HG03108 (cell line): ENCODE data around the gene RPP30.
A peak's percentile ranks its signal among the peaks of the same experiment; 100 is the strongest.
"Not testable (repeated sequence)": the region's sequence is repeated elsewhere in the genome, so short reads cannot be mapped to it uniquely, and the experiment has no call there.

ENCODE experiments used
- ATAC-seq: cut with Tn5 transposase; IDR thresholded peaks from one replicate; pipeline ENCODE4 v1.9.1; 2021; ENCODE audit warnings: moderate library complexity; ENCODE audit not compliant: unreplicated experiment

Gene RPP30

DNA sequence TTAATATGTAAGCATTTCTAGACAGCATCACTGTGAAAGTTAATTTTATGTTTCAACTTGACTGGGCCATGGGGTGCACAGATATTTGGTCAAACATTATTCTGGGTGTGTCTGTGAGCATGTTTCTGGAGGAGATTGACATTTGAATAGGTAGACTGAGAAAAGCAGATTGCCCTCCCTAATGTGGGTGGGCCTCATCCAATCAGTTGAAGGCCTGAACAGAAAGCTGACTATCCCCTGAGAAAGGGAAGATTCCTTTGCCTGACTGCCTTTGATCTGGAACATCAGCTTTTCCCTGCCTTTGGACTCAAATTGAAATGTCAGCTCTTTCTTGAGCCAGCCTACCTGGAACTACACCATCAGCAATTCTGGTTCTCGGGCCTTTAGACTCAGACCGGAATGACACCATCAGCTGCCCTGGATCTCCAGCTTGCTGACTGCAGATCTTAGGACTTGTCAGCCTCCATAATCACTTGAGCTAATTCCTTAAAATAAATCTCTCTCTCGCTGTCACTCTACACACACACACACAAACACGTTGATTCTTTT is 5.7 kb upstream of the RPP30 start:
- ATAC-seq, result no peak

DNA sequence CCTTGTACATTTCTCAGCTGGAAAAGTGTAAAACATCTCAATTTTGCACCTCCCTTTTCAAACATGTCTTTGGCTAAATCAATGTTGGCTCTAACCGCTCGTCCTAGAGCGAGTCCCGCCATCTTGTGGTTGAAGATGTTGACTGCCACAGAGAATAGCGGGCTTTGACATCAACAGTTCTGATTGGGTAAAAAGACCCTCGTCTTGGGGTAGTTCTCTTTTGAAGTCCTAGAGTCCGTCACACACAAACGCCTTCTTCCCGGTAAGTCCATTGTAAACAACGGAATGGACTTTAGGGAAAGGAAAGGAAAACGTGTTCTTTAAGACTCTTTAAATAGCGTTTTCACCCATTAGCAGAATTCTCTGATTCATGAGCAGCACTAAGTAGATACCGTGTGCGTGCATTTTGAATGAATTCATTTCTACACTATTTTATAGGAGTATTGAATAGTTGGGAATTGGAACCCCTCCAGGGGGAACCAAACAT is 452 bp upstream of the RPP30 start:
- peak; percentile 42 for ATAC-seq

DNA sequence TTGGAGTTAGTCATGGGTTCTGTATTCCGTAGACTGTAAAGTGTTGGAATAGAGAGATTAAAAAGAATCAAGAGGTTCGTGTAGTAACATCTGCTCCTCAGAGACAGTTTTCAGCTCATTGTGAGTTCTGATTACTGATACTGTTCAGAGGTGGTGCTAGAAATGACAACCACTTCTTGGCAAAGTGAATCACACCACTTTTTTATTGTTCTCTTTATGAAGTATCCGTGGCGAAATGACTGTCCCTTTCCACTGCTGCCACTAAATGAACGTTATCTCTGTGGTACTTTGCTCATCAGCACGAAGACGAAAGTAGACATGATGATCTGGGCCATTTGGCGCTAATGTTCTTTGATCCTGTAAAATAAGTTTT is 860 bp downstream of the RPP30 start:
- no peak for ATAC-seq

DNA sequence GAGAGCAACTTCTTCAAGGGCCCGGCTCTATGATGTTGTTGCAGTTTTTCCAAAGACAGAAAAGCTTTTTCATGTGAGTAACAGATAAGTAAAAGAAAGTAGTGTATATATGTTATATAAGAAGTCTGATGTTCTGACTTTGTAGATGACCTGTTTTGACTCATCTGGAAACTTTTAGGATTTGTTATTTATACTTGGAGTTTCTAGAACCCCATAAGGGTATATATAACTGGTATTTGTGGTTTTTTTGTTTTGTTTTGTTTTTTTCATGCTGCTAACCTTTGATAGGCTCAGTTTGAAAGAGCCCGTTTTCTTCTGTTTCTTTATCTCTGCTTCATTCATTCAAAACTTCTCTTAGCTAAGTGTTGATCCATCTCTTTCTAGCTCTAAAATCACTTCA is 7.3 kb downstream of the RPP30 start:
- no peak for ATAC-seq

DNA sequence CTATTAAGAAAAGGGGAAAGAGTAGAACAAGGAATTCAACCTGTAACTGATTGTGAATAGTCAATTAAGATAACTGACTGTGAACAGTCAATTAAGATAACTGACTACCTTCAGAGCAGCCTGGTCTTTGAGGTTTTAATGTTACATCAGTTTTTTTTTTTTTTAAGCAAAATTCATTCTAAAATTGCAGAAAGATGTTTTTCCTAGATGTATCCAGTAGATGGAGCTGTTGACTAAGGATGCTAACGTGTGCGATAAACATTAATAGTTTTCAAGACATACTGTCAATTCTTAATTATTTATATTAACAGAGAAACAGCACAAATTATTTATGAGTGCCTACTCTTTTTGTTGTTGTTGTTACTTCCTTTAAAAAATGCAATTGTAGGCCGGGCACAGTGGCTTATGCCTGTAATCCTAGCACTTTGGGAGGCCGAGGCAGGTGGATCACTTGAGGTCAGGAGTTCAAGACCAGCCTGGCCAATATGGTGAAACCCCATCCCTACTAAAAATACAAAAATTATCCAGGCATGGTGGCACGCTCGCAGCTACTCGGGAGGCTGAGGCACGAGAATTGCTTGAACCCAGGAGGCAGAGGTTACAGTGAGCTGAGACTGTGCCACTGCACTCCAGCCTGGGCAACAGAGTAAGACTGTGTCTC is 8.4 kb downstream of the RPP30 start:
- not testable (repeated sequence) for ATAC-seq

DNA sequence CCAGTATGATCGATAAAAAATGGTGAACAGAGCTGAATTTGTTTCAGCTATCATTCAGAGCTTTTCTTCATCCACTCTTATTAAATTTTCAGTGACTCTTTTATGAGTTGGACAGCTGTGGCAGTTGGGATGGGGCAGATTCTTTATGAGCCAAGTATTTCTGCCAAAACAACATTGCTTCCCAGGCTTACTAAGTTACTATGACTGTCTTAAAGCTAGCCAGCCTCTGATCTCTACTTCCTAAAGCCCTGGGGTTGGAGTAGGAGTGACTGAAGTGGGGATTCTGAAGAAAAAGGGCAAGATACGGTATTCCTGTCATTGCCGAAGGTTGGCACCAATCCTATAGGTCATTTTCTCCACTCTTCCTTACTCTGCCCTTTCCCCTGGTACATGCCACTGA is 12.7 kb downstream of the RPP30 start:
- no peak for ATAC-seq

DNA sequence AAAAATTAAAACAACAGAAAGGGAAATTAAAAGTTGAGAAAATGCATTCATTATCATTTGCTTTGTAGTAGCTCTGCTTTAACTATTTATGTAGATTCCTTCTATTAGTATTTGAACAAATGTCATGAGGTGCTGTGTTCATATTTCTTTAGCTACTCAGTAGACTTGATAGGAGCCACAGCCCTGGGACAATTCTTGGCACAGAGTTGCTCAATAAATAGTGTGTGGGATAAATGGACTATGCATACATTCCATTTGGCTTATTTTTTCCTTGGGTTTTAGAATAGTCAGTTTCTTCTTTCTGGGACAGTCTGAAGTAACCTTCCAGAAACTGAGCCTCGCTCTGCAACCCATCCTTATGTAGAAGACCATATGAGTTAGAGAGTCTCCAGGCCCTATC is 13.4 kb downstream of the RPP30 start:
- no peak for ATAC-seq

DNA sequence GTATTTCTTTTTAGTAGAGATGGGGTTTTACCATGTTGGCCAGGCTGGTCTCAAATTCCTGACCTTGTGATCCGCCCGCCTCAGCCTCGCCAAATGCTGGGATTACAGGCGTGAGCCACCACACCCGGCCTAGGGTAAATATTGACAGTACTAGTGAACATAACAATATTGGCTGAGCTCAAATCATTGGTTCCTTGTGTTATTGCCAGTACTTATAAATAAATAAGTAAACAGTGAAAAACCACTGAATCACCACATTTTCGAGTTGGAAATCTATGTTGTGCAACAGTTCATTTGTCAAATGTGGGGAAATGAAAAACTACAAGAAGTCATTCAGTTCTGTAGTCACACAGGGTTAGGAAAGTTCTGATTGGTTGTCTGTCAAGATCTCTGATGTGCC is 15.8 kb downstream of the RPP30 start:
- no peak for ATAC-seq

DNA sequence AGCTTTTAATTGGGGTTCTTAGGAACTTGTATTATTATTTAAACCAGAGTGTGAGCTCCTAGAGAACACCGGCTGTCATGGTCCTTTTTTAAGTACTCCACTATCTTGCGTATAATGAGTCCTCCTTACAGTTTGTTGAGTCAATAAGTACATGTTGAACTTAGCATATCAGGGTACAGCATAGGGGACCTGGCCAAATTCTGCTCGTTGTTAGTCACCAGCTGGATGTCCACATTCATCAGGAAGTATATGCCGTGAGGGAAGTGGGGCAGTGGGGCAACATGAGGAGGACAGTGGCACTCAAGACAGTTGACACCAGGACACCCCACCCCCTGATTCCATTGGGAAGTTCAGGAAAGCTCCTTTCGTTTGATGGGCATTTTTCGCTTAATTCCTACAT is 16.6 kb downstream of the RPP30 start:
- no peak for ATAC-seq

DNA sequence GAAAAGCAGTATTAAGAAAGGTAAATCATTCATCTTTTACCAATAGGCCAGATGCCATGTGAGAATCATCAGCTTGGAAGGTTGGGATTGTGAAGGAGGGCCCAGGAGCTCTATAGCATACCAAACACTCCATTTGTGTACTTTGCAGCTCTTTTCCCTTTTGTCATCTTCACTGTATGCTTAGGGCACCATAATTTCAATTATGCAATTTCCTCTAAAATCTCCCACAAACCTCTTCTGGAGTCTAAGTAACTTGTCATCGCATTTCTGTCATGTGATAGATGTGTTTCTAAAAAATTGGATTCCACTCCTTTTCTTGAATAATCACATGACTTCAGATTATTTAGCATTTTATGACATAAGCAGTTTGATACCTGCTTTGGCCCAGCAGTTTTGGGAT is 17.9 kb downstream of the RPP30 start:
- ATAC-seq, result no peak

DNA sequence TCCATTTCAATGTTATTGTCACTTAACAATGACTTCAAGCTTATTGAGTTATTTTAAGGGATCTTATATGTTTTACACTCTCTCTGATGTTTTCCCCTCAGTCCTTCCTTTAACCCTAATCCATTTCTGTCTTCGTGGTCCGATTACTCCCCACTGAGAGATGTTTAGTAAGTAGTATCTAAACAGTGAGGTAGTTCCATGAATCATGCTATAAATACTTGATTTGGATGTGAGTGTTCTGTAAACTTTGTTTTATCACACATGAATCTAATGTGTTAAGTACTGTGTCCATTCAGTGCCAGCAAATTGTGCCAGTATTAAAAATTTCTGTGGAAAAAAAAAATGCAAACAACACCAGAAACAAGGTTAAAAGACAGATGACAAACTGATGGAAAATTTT is 18.6 kb downstream of the RPP30 start:
- no peak for ATAC-seq

DNA sequence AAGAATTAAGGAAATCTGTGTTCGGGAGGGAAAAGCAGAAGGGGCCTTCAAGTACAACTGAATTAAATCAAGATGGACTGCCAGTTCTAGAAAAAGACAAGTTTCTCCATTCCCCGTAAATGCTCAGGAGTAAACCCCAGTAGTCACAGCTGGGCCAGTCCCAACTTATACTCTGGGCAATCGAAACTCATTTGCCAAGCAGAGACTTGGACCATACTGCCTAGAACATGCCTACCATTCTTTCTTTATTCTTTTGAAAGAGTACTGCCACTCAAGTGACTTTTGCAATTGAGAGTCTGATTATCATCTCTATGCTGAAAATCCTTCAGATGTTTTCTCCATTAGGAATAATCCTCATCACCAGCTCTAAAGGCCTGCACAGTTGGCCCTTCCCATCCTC is 21.4 kb downstream of the RPP30 start:
- no peak for ATAC-seq

DNA sequence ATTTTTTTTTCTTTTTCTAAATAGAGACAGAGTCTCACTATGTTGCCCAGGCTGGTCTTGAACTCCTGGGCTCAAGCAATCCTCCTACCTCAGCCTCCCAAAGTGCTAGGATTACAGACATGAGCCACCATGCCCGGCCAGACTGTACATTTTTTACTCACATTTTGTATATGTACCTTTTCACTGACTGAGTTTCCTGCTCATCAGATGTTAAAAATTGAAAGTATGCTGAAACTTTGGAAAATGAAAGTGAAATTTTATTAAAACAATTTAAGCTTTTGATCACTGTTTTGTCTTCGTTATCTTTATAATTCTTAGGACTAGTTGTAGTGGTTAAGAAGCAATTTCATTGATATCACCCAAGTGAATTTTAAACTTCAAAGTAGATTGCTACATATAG is 25.1 kb downstream of the RPP30 start:
- ATAC-seq, result not testable (repeated sequence)

DNA sequence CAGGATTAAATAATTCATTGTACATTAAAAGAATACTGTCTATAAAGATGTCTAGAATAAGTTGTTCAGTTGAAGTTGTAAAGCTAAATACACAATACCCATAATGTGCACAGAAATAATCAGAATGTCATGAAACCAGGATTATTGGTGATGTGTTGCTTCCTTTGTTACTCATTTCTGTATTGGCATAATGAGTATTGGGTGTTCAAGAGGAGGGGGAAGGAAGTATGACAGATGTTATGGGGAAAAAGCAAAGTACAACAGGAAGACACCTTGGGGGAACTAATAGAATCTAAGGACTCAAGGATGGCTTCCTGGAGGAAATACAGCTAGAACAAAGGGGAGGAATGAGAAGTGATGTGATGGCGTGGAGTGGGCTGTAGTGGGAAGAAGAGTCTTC is 34.2 kb downstream of the RPP30 start:
- no peak for ATAC-seq

DNA sequence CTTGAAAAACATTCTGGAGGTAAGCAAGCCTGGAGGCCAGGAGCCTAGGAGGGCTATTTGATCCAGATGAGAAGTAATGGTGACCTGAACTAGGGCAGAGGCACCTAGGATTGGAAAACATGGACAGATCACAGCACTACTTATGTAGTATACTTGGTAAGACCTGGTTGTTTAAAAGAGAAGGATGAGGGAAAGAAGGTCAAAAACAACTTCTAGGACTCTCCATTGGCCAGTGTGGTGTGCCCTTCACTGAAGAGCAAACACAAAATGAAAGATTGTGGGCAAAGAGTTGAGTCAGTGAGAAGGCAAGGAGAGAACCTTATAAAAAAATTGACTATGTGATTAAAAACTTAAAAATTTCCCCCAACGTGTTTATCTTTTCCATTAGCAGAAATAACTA is 34.8 kb downstream of the RPP30 start:
- no peak for ATAC-seq

DNA sequence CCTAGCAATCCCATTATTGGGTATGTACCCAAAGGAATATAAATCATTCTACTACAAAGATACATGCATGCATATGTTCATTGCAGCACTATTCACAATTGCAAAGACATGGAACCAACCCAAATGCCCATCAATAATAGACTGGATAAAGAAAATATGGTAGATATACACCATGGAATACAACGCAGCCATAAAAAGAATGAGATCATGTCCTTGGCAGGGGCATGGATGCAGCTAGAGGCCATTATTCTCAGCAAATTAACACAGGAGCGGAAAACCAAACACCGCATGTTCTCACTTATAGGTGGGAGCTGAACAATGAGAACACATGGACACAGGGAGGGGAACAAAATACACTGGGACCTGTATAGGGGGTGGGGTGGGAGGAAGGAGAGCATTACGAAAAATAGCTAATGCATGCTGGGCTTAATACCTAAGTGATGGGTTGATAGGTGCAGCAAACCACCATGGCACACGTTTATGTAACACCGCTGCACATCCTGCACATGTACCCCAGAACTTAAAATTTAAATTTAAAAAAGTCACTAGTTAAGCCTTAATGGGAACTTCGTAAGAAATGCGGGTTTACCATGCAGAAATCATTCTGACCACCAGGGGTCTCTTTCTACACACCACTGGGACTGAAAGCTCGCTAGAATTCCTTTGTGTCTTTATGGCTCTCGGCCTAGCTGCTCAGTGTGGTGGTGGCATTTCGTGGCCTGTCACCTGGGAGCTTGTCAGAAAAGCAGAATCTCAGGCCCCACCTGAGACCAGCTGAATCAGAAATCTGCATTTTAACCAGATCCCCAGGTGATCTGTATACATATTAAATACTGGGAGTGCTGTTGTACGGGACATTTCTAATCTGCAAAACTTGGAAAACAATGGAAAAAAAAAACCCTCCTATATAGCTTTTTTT is 39.6 kb downstream of the RPP30 start:
- ATAC-seq, result peak; percentile 61

DNA sequence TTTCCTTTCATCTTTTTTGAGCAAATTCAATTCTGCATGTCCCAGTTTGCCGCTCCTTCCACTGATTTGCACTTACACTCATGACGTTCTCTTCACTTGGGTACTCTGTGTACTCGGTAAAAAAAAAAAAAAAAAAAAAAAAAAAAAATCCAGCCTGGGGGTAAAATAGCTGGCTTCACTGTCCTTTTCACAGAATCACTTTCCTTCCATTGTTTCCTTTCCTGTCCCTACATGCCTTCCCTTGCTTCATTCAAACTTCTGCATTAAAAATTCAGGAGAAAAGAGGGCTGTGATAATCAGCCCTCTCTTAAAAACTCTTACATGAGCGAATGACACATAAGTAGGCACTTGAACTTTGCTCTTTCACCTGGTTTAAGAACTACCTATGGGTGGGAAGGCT is 40.4 kb downstream of the RPP30 start:
- ATAC-seq, result no peak

DNA sequence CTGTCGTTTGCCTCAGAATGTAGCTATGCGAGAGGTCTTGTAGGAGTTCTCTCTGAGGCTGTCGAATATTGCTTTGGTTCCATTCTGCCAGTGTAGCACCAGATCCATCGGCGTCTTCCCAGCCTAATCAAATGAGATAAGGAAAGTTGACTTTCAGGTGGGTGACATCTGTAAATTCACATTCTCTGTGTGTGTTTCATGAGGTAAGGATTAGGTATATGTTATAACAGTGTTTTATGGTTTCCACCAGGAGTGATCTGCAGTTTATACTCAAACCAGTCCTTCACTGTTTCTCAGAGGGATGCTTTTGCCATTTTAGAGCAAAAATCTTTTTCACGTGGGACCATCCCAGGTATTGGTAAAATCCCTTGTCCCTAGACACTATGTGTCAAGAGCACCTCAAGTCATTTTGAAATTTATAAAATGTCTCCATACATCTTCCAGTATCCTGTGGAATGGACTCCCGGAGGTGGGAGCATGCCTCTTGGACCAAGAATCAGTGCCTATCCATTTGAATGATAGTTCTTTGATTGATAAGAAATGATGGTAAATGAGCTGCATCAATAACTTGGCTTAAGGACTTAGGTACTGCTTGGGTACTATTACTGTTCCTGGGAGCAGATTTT is 41.2 kb downstream of the RPP30 start:
- no peak for ATAC-seq

DNA sequence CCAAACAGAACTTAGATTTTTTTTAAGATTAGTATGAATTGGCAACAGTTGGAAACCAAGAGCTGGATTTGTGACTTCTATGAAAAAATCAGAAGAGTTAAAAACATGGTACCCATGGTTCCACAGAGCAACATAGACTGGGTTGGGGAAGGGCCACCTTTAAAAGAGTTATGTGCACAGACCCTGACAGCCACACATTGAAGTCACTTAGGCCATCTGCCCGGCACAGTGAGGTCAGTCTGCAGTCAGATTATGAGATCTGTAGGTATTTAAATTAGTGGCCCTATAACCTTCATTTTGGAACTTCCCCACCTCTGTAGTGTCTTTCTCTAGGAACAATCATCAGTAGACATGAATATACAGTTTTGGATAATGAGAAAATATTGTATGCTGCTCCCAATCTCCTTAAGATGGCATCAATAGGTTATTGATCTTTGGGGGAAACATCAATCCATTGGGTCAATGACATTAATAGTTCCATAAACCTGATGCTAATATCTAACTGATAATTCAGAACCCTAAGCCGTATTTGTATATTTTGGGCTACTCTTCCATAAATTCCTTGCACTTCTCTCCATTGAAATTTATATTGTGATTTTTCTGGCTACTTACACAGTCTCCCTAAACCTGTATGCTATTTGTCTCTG is 42.1 kb downstream of the RPP30 start:
- ATAC-seq, result no peak

DNA sequence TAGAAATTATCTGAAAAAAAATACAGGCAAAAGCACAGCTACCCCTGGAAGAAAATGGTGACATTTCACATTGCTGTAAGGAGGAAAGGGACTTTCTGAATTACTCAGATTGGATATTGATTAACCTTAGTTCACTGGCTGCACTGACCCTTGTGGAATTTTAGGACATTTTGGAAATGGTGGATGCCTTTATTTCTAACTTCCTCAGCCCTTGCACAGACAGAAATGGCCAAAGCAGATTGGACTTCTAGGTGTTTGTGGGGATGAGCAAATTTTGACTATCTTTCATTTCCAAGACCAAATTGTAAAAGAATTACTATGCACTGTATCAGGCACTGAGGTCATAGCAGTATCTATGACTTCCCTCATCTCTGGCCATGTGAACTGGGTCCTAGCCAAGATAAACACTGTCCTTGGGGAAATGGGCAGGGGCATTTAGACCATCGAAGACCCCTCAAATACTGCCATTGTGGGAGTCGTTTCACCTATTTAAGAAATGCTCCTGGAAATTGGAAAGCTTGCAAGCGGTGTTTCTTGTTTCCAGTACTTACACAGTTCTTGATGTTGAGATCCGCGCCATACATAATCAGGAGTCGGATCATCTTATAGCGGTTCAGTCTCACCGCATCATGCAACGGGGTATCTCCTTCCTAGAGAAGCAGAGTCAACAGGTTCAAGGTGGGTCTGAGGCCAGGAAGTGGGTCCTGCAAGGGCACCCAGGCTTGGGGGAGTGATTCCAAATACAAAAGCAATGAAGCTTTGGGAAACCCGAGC is 43.4 kb downstream of the RPP30 start:
- ATAC-seq, result no peak

DNA sequence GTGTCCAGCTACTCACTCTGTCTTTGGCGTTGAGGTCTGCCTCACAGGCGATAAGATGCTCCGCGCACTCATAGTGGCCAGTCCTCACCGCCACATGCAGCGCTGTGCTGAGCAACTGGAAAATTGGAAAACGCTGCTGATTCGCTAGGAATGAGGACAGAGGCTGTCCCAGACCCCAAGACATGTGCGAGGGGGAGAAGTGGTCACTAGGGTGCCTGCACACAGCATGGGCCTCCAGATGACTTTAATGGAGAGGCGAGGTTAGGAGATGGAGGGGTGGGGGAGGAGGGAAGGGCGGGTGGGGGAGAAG is 43.9 kb downstream of the RPP30 start:
- ATAC-seq, result no peak
